Daoy (cell line): ENCODE measurements around the gene THBS3. TPM values are rescaled to one million over a fixed set of nuclear protein-coding genes. Genes with fewer than 3 reads are reported as not detected.
"Not testable (repeated sequence)": the region's sequence is repeated elsewhere in the genome, so short reads cannot be mapped to it uniquely, and the experiment has no call there.

Source experiments
- DNase-seq: peaks from one replicate; pipeline ENCODE4 v3.0.0-alpha.2; 2015; ENCODE audit warnings: low read depth
- total RNA-seq: library from RNA; depleted of rRNA; stranded (reverse); fragments of >200 nt; shearing (Covaris generic); gene quantifications from 2 replicates; pipeline ENCODE4 v1.2.3, GENCODE V29; 2014

The THBS3 gene
- total RNA-seq, 1 experiment from 2014 or later, result 2.9 TPM

- no peak for DNase-seq
These were observed 33.1 kb downstream of the THBS3 start for GRCh38 chr1:155174324-155175280.

- DNase-seq, result peak; percentile 68
These were observed 34.0 kb downstream of the THBS3 start, which contains the start of gene TRIM46 for GRCh38 chr1:155173478-155174323. Gene TRIM46, plus strand, starts transcription at chr1:155173849. Its CDS starts 118 bp downstream, at chr1:155173967.

GRCh38 chr1:155172732-155173477 lies 34.8 kb downstream of the THBS3 start, which contains the start of gene KRTCAP2:
Gene KRTCAP2, minus strand, starts transcription at chr1:155173304. Its CDS starts 80 bp downstream, at chr1:155173224.
- peak; percentile 98 for DNase-seq

GRCh38 chr1:155171836-155172731 lies 35.6 kb downstream of the THBS3 start:
- DNase-seq, result no peak

GRCh38 chr1:155170806-155171205 lies 36.9 kb downstream of the THBS3 start:
- no peak for DNase-seq

- DNase-seq, result no peak
These were observed 37.5 kb downstream of the THBS3 start for GRCh38 chr1:155170101-155170785.

GRCh38 chr1:155169541-155169940 lies 38.2 kb downstream of the THBS3 start:
- DNase-seq, result no peak

- no peak for DNase-seq
These were observed 39.1 kb downstream of the THBS3 start for GRCh38 chr1:155168456-155169210.

- not testable (repeated sequence) for DNase-seq
These were observed 39.6 kb downstream of the THBS3 start for GRCh38 chr1:155168105-155168445.

GRCh38 chr1:155167166-155168104 lies 40.3 kb downstream of the THBS3 start:
- DNase-seq, result peak; percentile 89

GRCh38 chr1:155166471-155167165 lies 41.1 kb downstream of the THBS3 start:
- no peak for DNase-seq

- no peak for DNase-seq
These were observed 41.6 kb downstream of the THBS3 start for GRCh38 chr1:155166051-155166470.

- DNase-seq, result not testable (repeated sequence)
These were observed 43.1 kb downstream of the THBS3 start for GRCh38 chr1:155164625-155165024.

GRCh38 chr1:155163785-155164184 lies 43.9 kb downstream of the THBS3 start:
- DNase-seq, result not testable (repeated sequence)

- DNase-seq, result not testable (repeated sequence)
These were observed 45.1 kb downstream of the THBS3 start for GRCh38 chr1:155162631-155163030.

GRCh38 chr1:155160128-155160527 lies 47.6 kb downstream of the THBS3 start:
- DNase-seq, result no peak

- DNase-seq, result no peak
These were observed 48.7 kb downstream of the THBS3 start for GRCh38 chr1:155158991-155159390.
